ENCODE results near the gene EIF2B5. TPM values are rescaled to one million over a fixed set of nuclear protein-coding genes. Genes with fewer than 3 reads are reported as not detected.

The EIF2B5 gene
- total RNA-seq, 2 experiments from 2014 or later = 48.8 to 56.4 TPM

DNA sequence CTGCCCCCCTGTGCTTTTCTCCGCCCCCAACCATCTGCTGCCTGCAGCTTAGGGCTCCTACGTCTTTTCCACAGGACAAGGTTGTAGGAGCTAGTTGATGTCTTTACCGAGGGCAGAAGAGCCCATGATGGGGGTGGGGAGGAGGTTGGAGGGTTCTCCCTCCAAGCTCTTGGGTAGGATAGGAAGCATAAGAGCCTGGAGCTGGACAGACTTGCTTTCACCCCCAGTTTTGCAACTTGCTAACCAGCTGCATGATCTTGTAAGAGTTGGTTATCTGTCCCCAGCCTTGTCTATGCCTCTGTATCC is 51.7 kb downstream of the EIF2B5 start:
- H3K36me3 Mint-ChIP-seq (ENCODE audit: low read depth) = peaks cover 39% of the 10 kb centered on the region
- intact Hi-C loops (cut with micrococcal nuclease) = loop anchor here (1.0 to 5.0 kb wide), 6 partner anchors 32 to 720 kb away; partner anchors contain the start of genes DVL3, EEF1AKMT4, EIF2B5 and PSMD2
- no peak for DNase-seq
- peak overlapping the region; percentile 3 for H3K27ac Mint-ChIP-seq
- peaks cover 28% of the 10 kb centered on the region for H3K4me1 Mint-ChIP-seq (ENCODE audit: low read depth)
- no peaks in the 10 kb centered on the region for H3K27me3 Mint-ChIP-seq (ENCODE audit: low read depth)
- no peaks in the 10 kb centered on the region for H3K9me3 Mint-ChIP-seq
- peak overlapping the region; percentile 94 for H3K4me3 Mint-ChIP-seq
- CTCF ChIA-PET = interaction anchor here (1.0 to 2.2 kb wide), 3 partner anchors 41 to 63 kb away, joined by 3 to 13 read pairs (median 3); partner anchors contain the start of gene EEF1AKMT4

DNA sequence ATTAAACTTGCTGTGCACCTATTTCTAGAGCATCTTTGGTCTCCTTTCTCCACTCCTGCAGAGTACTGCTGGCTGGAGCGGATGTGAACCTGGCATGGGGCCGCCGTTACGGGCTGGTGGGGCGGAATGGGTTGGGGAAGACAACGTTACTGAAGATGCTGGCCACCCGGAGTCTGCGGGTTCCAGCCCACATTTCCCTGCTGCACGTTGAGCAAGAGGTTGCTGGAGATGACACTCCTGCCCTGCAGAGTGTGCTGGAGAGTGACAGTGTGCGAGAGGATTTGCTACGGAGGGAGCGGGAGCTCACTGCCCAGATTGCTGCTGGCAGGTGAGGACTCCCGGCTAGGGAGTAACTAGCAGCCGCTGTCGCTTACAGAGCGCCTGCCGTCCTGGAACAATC is 52.9 kb downstream of the EIF2B5 start:
- Mint-ChIP-seq H3K27ac (no peak overlapping the region), H3K9me3 (no peaks in the 10 kb centered on the region), H3K4me1 (ENCODE audit: low read depth) (peaks cover 28% of the 10 kb centered on the region), H3K27me3 (ENCODE audit: low read depth) (no peaks in the 10 kb centered on the region), H3K4me3 (no peak overlapping the region), H3K36me3 (ENCODE audit: low read depth) (peaks cover 35% of the 10 kb centered on the region)
- intact Hi-C loops (cut with micrococcal nuclease) = loop anchor here (5.0 kb wide), 1 partner anchor 721 kb away; no protein-coding TSS in a partner anchor
- CTCF ChIA-PET = no interaction called here
- no peak for DNase-seq

DNA sequence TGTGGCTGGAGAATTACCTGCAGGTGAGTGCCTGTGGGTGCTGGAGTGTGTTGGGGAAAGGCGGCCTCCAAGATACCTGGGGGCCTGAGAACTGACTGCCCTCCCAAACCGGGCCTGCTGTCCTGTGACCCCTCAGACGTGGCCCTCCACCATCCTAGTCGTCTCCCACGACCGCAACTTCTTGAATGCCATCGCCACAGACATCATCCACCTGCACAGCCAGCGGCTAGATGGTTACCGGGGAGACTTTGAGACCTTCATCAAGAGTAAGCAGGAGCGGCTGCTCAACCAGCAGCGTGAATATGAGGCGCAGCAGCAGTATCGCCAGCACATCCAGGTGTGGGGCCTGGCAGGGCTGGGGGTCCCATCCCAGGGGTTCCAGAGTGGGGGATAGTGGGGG is 54.3 kb downstream of the EIF2B5 start:
- Mint-ChIP-seq H3K4me1 (ENCODE audit: low read depth) (peaks cover 28% of the 10 kb centered on the region), H3K36me3 (ENCODE audit: low read depth) (peaks cover 31% of the 10 kb centered on the region), H3K9me3 (no peaks in the 10 kb centered on the region), H3K27ac (no peak overlapping the region), H3K27me3 (ENCODE audit: low read depth) (no peaks in the 10 kb centered on the region), H3K4me3 (no peak overlapping the region)
- intact Hi-C loops (cut with micrococcal nuclease) = loop anchor here (5.0 kb wide), 1 partner anchor 722 kb away; no protein-coding TSS in a partner anchor
- CTCF ChIA-PET = no interaction called here
- DNase-seq = no peak

DNA sequence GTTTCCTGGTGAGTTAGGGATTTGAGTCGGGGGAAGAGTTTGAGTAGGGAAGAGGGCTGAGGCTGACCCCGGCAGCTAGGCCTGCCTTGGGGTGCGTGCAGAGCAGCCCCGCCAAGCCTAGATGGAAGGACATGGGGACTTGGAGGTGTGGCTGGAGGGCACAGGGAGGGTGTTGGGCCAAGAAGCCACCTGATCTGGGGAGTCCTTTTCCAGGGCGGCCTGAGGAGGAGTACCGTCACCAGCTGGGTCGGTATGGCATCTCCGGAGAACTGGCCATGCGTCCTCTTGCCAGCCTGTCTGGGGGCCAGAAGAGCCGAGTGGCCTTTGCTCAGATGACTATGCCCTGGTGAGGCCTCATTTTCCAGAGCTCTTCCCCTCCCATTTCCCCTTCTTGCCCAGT is 57.7 kb downstream of the EIF2B5 start:
- H3K36me3 Mint-ChIP-seq (ENCODE audit: low read depth) = peaks cover 19% of the 10 kb centered on the region
- H3K4me1 Mint-ChIP-seq (ENCODE audit: low read depth) = peaks cover 10% of the 10 kb centered on the region
- no peaks in the 10 kb centered on the region for H3K9me3 Mint-ChIP-seq
- H3K4me3 Mint-ChIP-seq = no peak overlapping the region
- H3K27ac Mint-ChIP-seq = no peak overlapping the region
- intact Hi-C loops (cut with micrococcal nuclease) = no loop called here
- H3K27me3 Mint-ChIP-seq (ENCODE audit: low read depth) = no peaks in the 10 kb centered on the region
- CTCF ChIA-PET = interaction anchor here (5.8 kb wide), 1 partner anchor 35 kb away, joined by 23 read pairs; no protein-coding TSS in a partner anchor
- DNase-seq = no peak

DNA sequence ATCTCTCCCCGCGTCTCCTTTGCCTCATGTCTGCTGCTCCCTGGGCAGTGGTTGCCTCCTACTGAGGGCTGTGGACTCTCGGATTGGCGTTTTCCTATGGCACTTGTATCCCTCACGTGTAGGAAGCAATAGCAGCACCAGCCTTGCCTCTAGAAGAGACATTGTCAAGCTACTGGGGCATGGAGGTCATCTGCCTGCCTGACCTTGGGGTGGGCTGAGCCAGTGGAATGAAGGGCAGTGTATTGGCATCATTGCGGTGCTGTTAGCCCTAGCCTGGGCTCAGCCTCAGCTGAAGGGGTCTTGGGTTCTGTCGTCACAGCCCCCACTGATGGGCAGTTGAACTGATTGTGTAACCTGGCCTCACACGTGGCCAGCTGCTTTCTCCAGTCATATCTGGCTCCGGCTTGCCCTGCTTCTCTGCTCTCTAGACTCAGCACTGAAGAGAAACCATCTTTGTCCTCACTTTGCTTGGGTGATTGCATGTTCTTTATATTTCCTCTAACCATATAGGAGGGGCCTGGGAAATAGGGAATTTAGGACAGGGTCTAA is 58.9 kb downstream of the EIF2B5 start:
- peaks cover 18% of the 10 kb centered on the region for H3K36me3 Mint-ChIP-seq (ENCODE audit: low read depth)
- H3K27me3 Mint-ChIP-seq (ENCODE audit: low read depth) = no peaks in the 10 kb centered on the region
- no peak for DNase-seq
- H3K27ac Mint-ChIP-seq = no peak overlapping the region
- peaks cover 1% of the 10 kb centered on the region for H3K4me1 Mint-ChIP-seq (ENCODE audit: low read depth)
- CTCF ChIA-PET = interaction anchor here (5.8 kb wide), 1 partner anchor 34 kb away, joined by 23 read pairs; no protein-coding TSS in a partner anchor
- intact Hi-C loops (cut with micrococcal nuclease) = no loop called here
- H3K9me3 Mint-ChIP-seq = no peaks in the 10 kb centered on the region
- no peak overlapping the region for H3K4me3 Mint-ChIP-seq

Other genes with a start within 250 kb of the EIF2B5 start
- 10 to 100 TPM; 11.2 to 12.0 TPM for gene ABCC5, start 117.5 kb upstream of the EIF2B5 start, total RNA-seq
- not detected for gene HTR3D, start 103.6 kb upstream of the EIF2B5 start, total RNA-seq
- gene HTR3C, start 82.3 kb upstream of the EIF2B5 start, total RNA-seq = not detected
- gene HTR3E, start 38.3 kb upstream of the EIF2B5 start, total RNA-seq = not detected
- gene DVL3, start 20.0 kb downstream of the EIF2B5 start, total RNA-seq = 10 to 100 TPM; 19.6 to 19.9 TPM
- gene AP2M1, start 39.5 kb downstream of the EIF2B5 start, total RNA-seq = 100 to 1,000 TPM; 206 to 212 TPM
- gene ABCF3, start 50.8 kb downstream of the EIF2B5 start, total RNA-seq = 10 to 100 TPM; 38.5 to 39.1 TPM
- gene VWA5B2, start 94.2 kb downstream of the EIF2B5 start, total RNA-seq = not detected
- 10 to 100 TPM; 28.9 to 31.0 TPM for gene ALG3, start 113.6 kb downstream of the EIF2B5 start, total RNA-seq
- 1 to 10 TPM; 2.7 TPM for gene EEF1AKMT4, start 114.3 kb downstream of the EIF2B5 start, total RNA-seq
- gene CAMK2N2, start 126.2 kb downstream of the EIF2B5 start, total RNA-seq = not detected
- not detected for gene ECE2, start 140.7 kb downstream of the EIF2B5 start, total RNA-seq
- gene PSMD2, start 163.9 kb downstream of the EIF2B5 start, total RNA-seq = 100 to 1,000 TPM; 244 to 257 TPM
- gene EIF4G1, start 179.2 kb downstream of the EIF2B5 start, total RNA-seq = 100 to 1,000 TPM; 345 to 375 TPM
- gene FAM131A, start 202.2 kb downstream of the EIF2B5 start, total RNA-seq = 1 to 10 TPM; 3.8 to 5.0 TPM
- 1 to 10 TPM; 2.9 TPM for gene CLCN2, start 226.2 kb downstream of the EIF2B5 start, total RNA-seq
- 10 to 100 TPM; 76.5 to 89.9 TPM for gene POLR2H, start 226.4 kb downstream of the EIF2B5 start, total RNA-seq
- not detected for gene THPO, start 242.8 kb downstream of the EIF2B5 start, total RNA-seq
- gene CHRD, start 244.7 kb downstream of the EIF2B5 start, total RNA-seq = not detected

Data from activated naive CD4-positive, alpha-beta T cell treated with anti-CD3 and anti-CD28 coated beads for 36 hours (primary cell).